Tibial nerve (tissue), 4 donors: ENCODE data around the gene OSBPL9.

ENCODE experiments used
- CTCF ChIP-seq, 5 experiments: fragments of 200-600 bp in 3 of 5; fragments of 450-650 bp in 2 of 5; sonication (generic) in 3 of 5; IDR thresholded peaks; one replicate each; pipeline ENCODE4 v1.5.1; 2016 to 2019; ENCODE audit warnings: antibody characterized with exemption in 5 of 5, mild to moderate bottlenecking in 3 of 5, moderate library complexity in 2 of 5
- EP300 ChIP-seq, 2 donors: sonication (generic); formaldehyde crosslinking; IDR thresholded peaks; one replicate each; pipeline ENCODE4 v1.6.1; 2017; ENCODE audit warnings: antibody characterized with exemption in 2 of 2, mild to moderate bottlenecking in 1 of 2
- POLR2A ChIP-seq, 2 donors: fragments of 450-650 bp; IDR thresholded peaks; one replicate each; pipeline ENCODE4 v1.6.1; 2017; ENCODE audit warnings: antibody characterized with exemption in 2 of 2, mild to moderate bottlenecking in 2 of 2, moderate library complexity in 2 of 2

GRCh38 chr1:51753969-51754368 lies 137.1 kb downstream of the OSBPL9 start:
- no peak for TF ChIP-seq CTCF (IDR thresholded peaks at IDR 0.05)
- TF ChIP-seq POLR2A (IDR thresholded peaks at IDR 0.05): no peak
- no peak for TF ChIP-seq EP300 (IDR thresholded peaks at IDR 0.05)
